K562 (cell line): Measurements from ENCODE around the gene CCDC194. TPM values are rescaled to one million over a fixed set of nuclear protein-coding genes. Genes with fewer than 3 reads are reported as not detected.

Experiments
- ATAC-seq: fragments of 200-7000 bp; cut with Tn5 transposase; 3 replicates; pipeline ENCODE4 v1.9.1; 2020; ENCODE audit warnings: moderate library complexity
- BruUV-seq: library from RNA; stranded (reverse); fragments of 400-500 nt; replicated peaks from 2 replicates; lab custom pipeline; 2021; lab: Mats Ljungman, UMichigan
- CTCF ChIA-PET: fragments of 300-600 bp; formaldehyde crosslinking; extraction: SDS; loops from one replicate; lab custom pipeline; 2021; ENCODE audit warnings: low intra/inter-chr PET ratio; lab: Yijun Ruan, JAX
- POLR2A ChIA-PET: fragments of 300-600, 350-650 bp; sonication (Branson Sonifier 250); formaldehyde crosslinking; extraction: SDS; loops from one replicate; lab custom pipeline; 2021; ENCODE audit warnings: antibody characterized with exemption, inconsistent platforms; lab: Yijun Ruan, JAX
- DNase-seq, 4 experiments: peaks; one replicate each; pipeline versions ENCODE4 v3.0.0 to v3.0.0-alpha.2; 2011 to 2018; ENCODE audit warnings: low spot score in 3 of 4, mixed read lengths in 3 of 4; ENCODE audit errors: extremely low read depth in 1 of 4
- FAIRE-seq: peaks from 2 replicates; lab custom pipeline; 2011; peaks lifted over from hg19 to GRCh38; lab: Jason Lieb, UNC
- H2AFZ ChIP-seq: 2 replicates; pipeline ENCODE4 v1.6.0; 2011; ENCODE audit warnings: low read depth, low read length, control low read depth, inconsistent platforms
- H3K27ac ChIP-seq: fragments of 200-600 bp; 3 replicates; pipeline ENCODE4 v1.8.0; 2011; ENCODE audit warnings: low read depth, mild to moderate bottlenecking, control low read depth, inconsistent platforms, low read length, moderate library complexity, mixed read lengths; ENCODE audit errors: extremely low read depth
- H3K27me3 ChIP-seq, 2 experiments: fragments of 300-600 bp in 1 of 2; 2 replicates in 1 of 2; 3 replicates in 1 of 2; pipeline versions ENCODE4 v1.6.0 to v1.8.0; 2011; ENCODE audit warnings: inconsistent platforms in 2 of 2, low read length in 2 of 2, mild to moderate bottlenecking in 1 of 2, mixed read lengths in 1 of 2, moderate library complexity in 1 of 2; ENCODE audit not compliant: control insufficient read depth in 2 of 2, insufficient read depth in 2 of 2
- H3K36me3 ChIP-seq: fragments of 300-600 bp; 3 replicates; pipeline ENCODE4 v1.8.0; 2011; ENCODE audit warnings: mild to moderate bottlenecking, low read length, inconsistent platforms; ENCODE audit not compliant: control insufficient read depth, insufficient read depth
- H3K4me1 ChIP-seq, 2 experiments: fragments of 200-600 bp in 1 of 2; replicated peaks in 1 of 2; 2 replicates in 1 of 2; 3 replicates in 1 of 2; pipeline versions ENCODE4 v1.5.1 to v1.8.0; 2011; ENCODE audit warnings: inconsistent platforms in 2 of 2, low read length in 2 of 2, mild to moderate bottlenecking in 1 of 2, mixed read lengths in 1 of 2, moderate library complexity in 1 of 2; ENCODE audit not compliant: control insufficient read depth in 2 of 2, insufficient read depth in 2 of 2
- H3K4me2 ChIP-seq: 2 replicates; pipeline ENCODE4 v1.6.1; 2011; ENCODE audit warnings: low read length, control low read depth, inconsistent platforms, mixed read lengths; ENCODE audit not compliant: insufficient read depth
- H3K4me3 ChIP-seq: fragments of 200-600 bp; sonication (generic), shearing (Covaris generic); 2 replicates; pipeline ENCODE4 v1.5.1; 2016; ENCODE audit warnings: control low read depth, inconsistent platforms
- H3K79me2 ChIP-seq: fragments of 200-600 bp; 3 replicates; pipeline ENCODE4 v1.8.0; 2011; ENCODE audit warnings: low read length, inconsistent platforms; ENCODE audit not compliant: control insufficient read depth, insufficient read depth
- H3K9ac ChIP-seq, 2 experiments: 2 replicates each; pipeline versions ENCODE4 v1.6.0 to v1.6.1; 2011; ENCODE audit warnings: low read depth in 2 of 2, low read length in 2 of 2, control low read depth in 1 of 2, inconsistent platforms in 1 of 2, mild to moderate bottlenecking in 1 of 2, mixed read lengths in 1 of 2; ENCODE audit not compliant: insufficient read depth in 1 of 2
- H3K9me1 ChIP-seq: one replicate; pipeline ENCODE4 v1.6.0; 2011; ENCODE audit warnings: inconsistent platforms, mild to moderate bottlenecking, low read length, moderate library complexity; ENCODE audit not compliant: control insufficient read depth, insufficient read depth
- H3K9me3 ChIP-seq: replicated peaks from 2 replicates; pipeline ENCODE4 v1.5.1; 2011; ENCODE audit warnings: low read depth, low read length, inconsistent platforms; ENCODE audit not compliant: control insufficient read depth, insufficient read depth
- H4K20me1 ChIP-seq: replicated peaks from 2 replicates; pipeline ENCODE4 v1.6.1; 2011; ENCODE audit warnings: low read length, inconsistent platforms, mixed read lengths; ENCODE audit not compliant: control insufficient read depth, insufficient read depth
- BCOR ChIP-seq: fragments of 450-650 bp; IDR thresholded peaks from 2 replicates; pipeline ENCODE4 v1.6.1; 2016
- BRD4 ChIP-seq: fragments of 200-600 bp; sonication (generic); IDR thresholded peaks from 2 replicates; pipeline ENCODE4 v1.6.1; 2017; ENCODE audit warnings: inconsistent platforms
- ESRRA ChIP-seq: fragments of 450-650 bp; IDR thresholded peaks from 2 replicates; pipeline ENCODE4 v1.6.1; 2014; ENCODE audit warnings: low read depth, mild to moderate bottlenecking, moderate library complexity, borderline replicate concordance
- ETV1 ChIP-seq: fragments of 450-650 bp; conservative IDR thresholded peaks from 2 replicates; pipeline ENCODE4 v1.6.1; 2016; ENCODE audit warnings: missing genetic modification characterization, control low read depth, low read depth, missing compliant biosample characterization
- FIP1L1 ChIP-seq: fragments of 200-400 bp; formaldehyde crosslinking; IDR thresholded peaks from 2 replicates; pipeline ENCODE4 v1.6.1; 2018; ENCODE audit warnings: mild to moderate bottlenecking, low read depth, low read length; ENCODE audit not compliant: poor library complexity, severe bottlenecking
- HDAC2 ChIP-seq: fragments of 450-650 bp; IDR thresholded peaks from 2 replicates; pipeline ENCODE4 v1.6.1; 2016; ENCODE audit warnings: mild to moderate bottlenecking
- KDM1A ChIP-seq, 2 experiments: fragments of 450-650 bp; IDR thresholded peaks; 2 replicates each; pipeline ENCODE4 v1.6.1; 2016; ENCODE audit warnings: mild to moderate bottlenecking in 2 of 2
- KLF16 ChIP-seq: IDR thresholded peaks from 2 replicates; pipeline ENCODE4 v1.6.1; 2016; ENCODE audit warnings: antibody characterized with exemption
- OTX1 ChIP-seq: fragments of 450-650 bp; formaldehyde crosslinking; IDR thresholded peaks from 2 replicates; pipeline ENCODE4 v1.4.0; 2022; ENCODE audit warnings: mild to moderate bottlenecking
- PCBP2 ChIP-seq: fragments of 200-400 bp; formaldehyde crosslinking; IDR thresholded peaks from 2 replicates; pipeline ENCODE4 v1.6.1; 2018; ENCODE audit warnings: low read length, low read depth, mild to moderate bottlenecking, moderate library complexity; ENCODE audit not compliant: poor library complexity, severe bottlenecking
- POLR2AphosphoS5 ChIP-seq: IDR thresholded peaks from 2 replicates; pipeline ENCODE4 v1.6.1; 2011; ENCODE audit warnings: mild to moderate bottlenecking, low read depth, low read length, moderate library complexity; ENCODE audit not compliant: control insufficient read depth, insufficient read depth
- RBM25 ChIP-seq: fragments of 200-400 bp; formaldehyde crosslinking; IDR thresholded peaks from 2 replicates; pipeline ENCODE4 v1.6.1; 2018; ENCODE audit warnings: low read length, low read depth, moderate library complexity; ENCODE audit not compliant: severe bottlenecking
- SAFB2 ChIP-seq: fragments of 200-400 bp; formaldehyde crosslinking; IDR thresholded peaks from 2 replicates; pipeline ENCODE4 v1.6.1; 2018; ENCODE audit warnings: borderline replicate concordance, low read length, low read depth, moderate library complexity; ENCODE audit not compliant: severe bottlenecking
- TEAD4 ChIP-seq, 2 experiments: sonication (generic) in 1 of 2; formaldehyde crosslinking in 1 of 2; IDR thresholded peaks; 2 replicates each; pipeline versions ENCODE4 v1.6.1 to v1.8.0; 2012 to 2022; ENCODE audit warnings: borderline replicate concordance in 1 of 2, inconsistent platforms in 1 of 2, low read length in 1 of 2, mild to moderate bottlenecking in 1 of 2, missing genetic modification reagents in 1 of 2
- ZC3H11A ChIP-seq: IDR thresholded peaks from 2 replicates; pipeline ENCODE4 v1.6.1; 2012; ENCODE audit warnings: low read depth, low read length, improper control_type of control experiment
- ZEB2 ChIP-seq: fragments of 450-650 bp; IDR thresholded peaks from 2 replicates; pipeline ENCODE4 v1.6.1; 2016
- ZFP36 ChIP-seq: fragments of 150-350 bp; IDR thresholded peaks from 2 replicates; pipeline ENCODE4 v1.6.1; 2018; ENCODE audit warnings: low read length, low read depth; ENCODE audit not compliant: partially characterized antibody
- ZKSCAN8 ChIP-seq: fragments of 200-800 bp; sonication (Bioruptor generic); IDR thresholded peaks from 2 replicates; pipeline ENCODE4 v1.6.1; 2016; ENCODE audit warnings: missing genetic modification characterization, missing compliant biosample characterization
- WGBS: fragments of 100-300 bp; shearing (Covaris generic); methylation state at CpG from one replicate; pipeline ENCODE4 v1.1.6; 2016; ENCODE audit warnings: low coverage, mixed read lengths; ENCODE audit not compliant: insufficient coverage; ENCODE audit errors: missing lambda C conversion rate; 5-methylcytosine and 5-hydroxymethylcytosine counted together
- in situ Hi-C: fragments of 300-500 bp; cut with MboI; formaldehyde crosslinking; loops from 4 replicates; pipeline ENCODE4 v1.15.0; 2018; ENCODE audit warnings: inconsistent platforms, mixed read lengths
- intact Hi-C: fragments of 100-400 bp; cut with micrococcal nuclease; formaldehyde crosslinking; loops from 2 replicates; pipeline ENCODE4 v1.14.2; 2022
- polyA plus RNA-seq, 8 experiments: library from polyadenylated mRNA; depleted of rRNA in 4 of 8; stranded (reverse) in 5 of 8; unstranded in 3 of 8; fragments of >200 nt; fragmentation: Nextera tagmentation in 2 of 8; fragmentation: Illumina TruSeq in 1 of 8; extraction: Ambion mirVana in 2 of 8; extraction: Trizol in 1 of 8; gene quantifications; 2 replicates each; pipeline versions ENCODE4 v1.2.1 to v1.2.3, GENCODE V29; 2011 to 2014; ENCODE audit warnings: inconsistent platforms in 1 of 8, missing spikeins in 1 of 8
- total RNA-seq, 7 experiments: library from RNA; depleted of rRNA in 6 of 7; stranded (reverse); fragments of >200 nt in 6 of 7; fragmentation: Illumina TruSeq in 2 of 7; extraction: Trizol in 2 of 7; gene quantifications; 2 replicates each; pipeline versions ENCODE4 v1.2.1 to v1.2.3, GENCODE V29; 2011 to 2021; ENCODE audit warnings: low replicate concordance in 1 of 7

CCDC194 gene
- total and polyA plus RNA-seq, 9 of the 15 experiments (the other 6 are each of a cell fraction or from before 2014, with no cell fraction given) = 0.13 to 1.3 (median 0.39) TPM; not detected in 3

DNA sequence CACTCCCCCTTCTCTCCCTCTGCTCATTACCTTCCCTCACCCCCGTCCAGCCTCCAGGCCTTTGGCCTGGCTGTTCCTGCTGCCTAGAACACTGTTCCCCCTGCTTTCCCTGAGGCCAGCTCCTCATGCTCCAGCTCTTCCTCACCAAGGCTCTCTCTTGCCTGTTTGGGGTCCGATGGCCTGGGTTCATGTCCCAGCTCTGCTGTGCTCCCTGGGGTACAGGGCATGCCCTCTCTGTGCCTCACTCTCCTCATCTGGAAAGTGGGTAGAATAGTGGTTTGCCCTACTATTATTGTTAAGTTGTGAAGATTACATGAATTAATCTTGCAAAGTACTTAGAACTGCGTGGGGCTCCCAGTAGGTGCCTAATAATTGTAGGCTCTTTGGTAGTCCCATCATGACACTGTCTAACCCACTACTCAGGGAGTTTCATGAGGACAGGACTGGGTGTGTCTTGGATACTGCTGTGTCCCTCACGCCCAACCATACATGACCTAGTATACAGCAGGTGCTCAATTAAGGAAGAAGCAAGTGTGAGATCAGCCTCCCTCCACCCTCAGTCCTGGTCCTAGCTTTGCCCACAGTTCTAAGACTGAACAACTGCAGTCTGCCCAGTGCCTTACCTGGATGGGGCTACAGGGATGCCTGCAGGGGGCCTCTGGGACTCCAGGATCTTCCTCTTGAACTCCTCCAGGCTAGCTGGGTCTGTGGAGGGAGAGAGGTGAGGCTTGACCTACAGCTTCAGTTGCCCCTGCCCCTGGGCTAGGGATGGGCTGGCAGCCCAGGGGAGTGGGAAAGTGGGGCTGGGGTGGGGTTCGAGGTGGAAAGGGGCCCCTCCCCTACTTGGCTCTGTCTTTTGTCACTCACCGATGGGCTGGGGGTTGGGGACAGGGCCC lies 33.8 kb downstream of the CCDC194 start:
- CTCF ChIA-PET = no interaction called here

More for the DNA sequence above, 33.8 kb downstream of the CCDC194 start:
- in situ Hi-C loops = no loop called here
- H3K36me3 ChIP-seq = no peaks in the 10 kb centered on the region
- H3K27ac ChIP-seq = no peak overlapping the region
- H3K9me1 ChIP-seq = no peaks in the 10 kb centered on the region
- no peak overlapping the region for H3K4me3 ChIP-seq
- no peaks in the 10 kb centered on the region for H3K79me2 ChIP-seq
- no peak for FAIRE-seq
- peak in 1 of 4 experiments; percentile 10 for DNase-seq
- intact Hi-C loops = no loop called here
- no peak overlapping the region for H3K4me2 ChIP-seq
- H3K9me3 ChIP-seq = no peaks in the 10 kb centered on the region
- POLR2A ChIA-PET = interaction anchor here (0.6 kb wide), 2 partner anchors 57 to 611 kb away, joined by 3 to 4 read pairs; partner anchors contain the start of gene ABHD8
- no TSS peak for BruUV-seq
- no peaks in the 10 kb centered on the region for H4K20me1 ChIP-seq
- no peak overlapping the region for H2AFZ ChIP-seq
- 20% methylated on average over 6 of the region's 6 CpGs for WGBS
- TF ChIP-seq BRD4 (no peak), BCOR (peak; percentile 72), RBM25 (peak; percentile 55), HDAC2 (0 out of 2 replicates have a peak, but pooled peaks have one; percentile 20), PCBP2 (no peak), ZC3H11A (no peak), OTX1 (CRISPR knock-in tag) (no peak), POLR2AphosphoS5 (no peak), FIP1L1 (no peak), ZEB2 (no peak), ESRRA (0 out of 2 replicates have a peak, but pooled peaks have one; percentile 24), KLF16 (no peak), TEAD4 (IDR thresholded peaks at IDR 0.05; ENCODE audit: low read length) (no peak), TEAD4 (CRISPR knock-in tag; IDR thresholded peaks at IDR 0.05; ENCODE audit: borderline replicate concordance) (no peak), SAFB2 (no peak), ETV1 (tag) (no peak), ZFP36 (peak; percentile 13), ZKSCAN8 (CRISPR knock-in tag) (peak; percentile 93), KDM1A (IDR thresholded peaks at IDR 0.05) (peak; percentile 30 to 61; a peak in 1 of 4 replicates)
- TF ChIP-seq, all 486 proteins: peak for 7
- Histone ChIP-seq H3K4me1 (peaks cover 0 to 1% of the 10 kb centered on the region in 2 experiments; a peak in 2 of 5 replicates), H3K27me3 (peaks cover 15 to 26% of the 10 kb centered on the region in 2 experiments), H3K9ac (peak overlapping the region in 1 of 2 experiments; percentile 71; a peak in 1 of 4 replicates)
- no peak for ATAC-seq
